Heart left ventricle (tissue), 16 donors: ENCODE results near the gene GNB1. TPM values are rescaled to one million over a fixed set of nuclear protein-coding genes. Genes with fewer than 3 reads are reported as not detected.

Experiments
- ATAC-seq, 4 donors: fragments of 200-7000 bp; cut with Tn5 transposase; one replicate each; pipeline ENCODE4 v1.9.1; 2020 to 2022; ENCODE audit warnings: moderate library complexity in 4 of 4, mild to moderate bottlenecking in 3 of 4, moderate number of reproducible peaks in 1 of 4
- DNase-seq, 5 donors: peaks; one replicate each; pipeline ENCODE4 v3.0.0-alpha.2; 2020
- H3K27ac ChIP-seq, 12 donors: fragments of 200-600 bp; sonication (generic) in 4 of 12; one replicate each; pipeline versions ENCODE4 v1.5.0 to v1.8.0; 2016 to 2022; ENCODE audit warnings: mild to moderate bottlenecking in 2 of 12
- H3K27me3 ChIP-seq, 9 donors: fragments of 200-600 bp; sonication (generic) in 2 of 9; one replicate each; pipeline versions ENCODE4 v1.5.1 to v1.8.0; 2016 to 2022; ENCODE audit warnings: mild to moderate bottlenecking in 3 of 9
- H3K36me3 ChIP-seq, 9 donors: fragments of 200-600 bp; sonication (generic) in 2 of 9; one replicate each; pipeline versions ENCODE4 v1.5.0 to v1.8.0; 2018 to 2022; ENCODE audit warnings: mild to moderate bottlenecking in 2 of 9
- H3K4me1 ChIP-seq, 12 donors: fragments of 200-600 bp; sonication (generic) in 4 of 12; one replicate each; pipeline versions ENCODE4 v1.5.0 to v1.8.0; 2016 to 2022; ENCODE audit warnings: mild to moderate bottlenecking in 3 of 12
- H3K4me3 ChIP-seq, 12 donors: fragments of 200-600 bp; sonication (generic) in 4 of 12; one replicate each; pipeline versions ENCODE4 v1.5.0 to v1.8.0; 2017 to 2022; ENCODE audit warnings: mild to moderate bottlenecking in 9 of 12, moderate library complexity in 4 of 12
- H3K9me3 ChIP-seq, 12 donors: fragments of 200-600 bp; sonication (generic) in 4 of 12; one replicate each; pipeline versions ENCODE4 v1.5.0 to v1.8.0; 2016 to 2022; ENCODE audit warnings: mild to moderate bottlenecking in 1 of 12
- POLR2A ChIP-seq, 2 donors: fragments of 450-650 bp; IDR thresholded peaks; one replicate each; pipeline ENCODE4 v1.6.1; 2017; ENCODE audit warnings: antibody characterized with exemption in 2 of 2, mild to moderate bottlenecking in 2 of 2, moderate library complexity in 2 of 2
- WGBS, 4 donors: extraction: QIAGEN DNeasy Blood & Tissue Kit in 2 of 4; methylation state at CpG; one replicate each; pipeline versions ENCODE4 v1.1.5 to v1.1.7; 2013 to 2018; 5-methylcytosine and 5-hydroxymethylcytosine counted together
- intact Hi-C, 10 donors: fragments of 100-400 bp; cut with DNase I; formaldehyde crosslinking; loops; one replicate each; pipeline versions ENCODE4 v1.11.1 to v1.14.2; 2022
- polyA plus RNA-seq, 2 donors: library from polyadenylated mRNA; stranded (reverse); fragments of 200-250 nt; gene quantifications; one replicate each; pipeline ENCODE4 v1.2.3, GENCODE V29; 2013
- total RNA-seq, 9 donors: library from RNA; depleted of rRNA in 2 of 9; stranded (reverse); fragments of >200 nt in 2 of 9; fragmentation: NEBNext Ultra II Directional in 3 of 9; extraction: Animal tissue kit (Norgen Biotek cat#: 25700) in 3 of 9; gene quantifications; one replicate each; pipeline versions ENCODE4 v1.1.0 to v1.2.4, GENCODE V29; 2016 to 2023
- TF ChIP-seq, protein P1 (sequence below), 12 donors: fragments of 200-600 bp; sonication (generic) in 4 of 12; IDR thresholded peaks; one replicate each; pipeline versions ENCODE4 v1.5.0 to v1.8.0; 2018 to 2022; ENCODE audit warnings: antibody characterized with exemption in 12 of 12, mild to moderate bottlenecking in 5 of 12
- donor health status: ischemic (EF 13 %, LVEDD 7.1; RV severe dilation, severe dysfunction).
- donor health status: healthy with polysubstance abuse.
- donor health status: DM: no; HTN: yes; CAD: no.
- donor health status: DM: no; HTN: no; CAD: no.
- donor health status: ischemic (EF 25% LVEDD 6.9; RV normal size, moderate dysfunction).
- donor health status: ischemic (EF 25% LVEDD 5.7; RV mildly dilated, moderate dysfunction).
- donor health status: healthy.
- donor health status: DM: yes; HTN: yes; CAD: no.
- donor health status: ischemic (EF 35%, LVEDD 5.7; RV mildly dilated, moderate dysfunction).
- donor health status: nonischemic (EF 11% LVEDD 7.7; RV severe dilation, severe dysfunction).
- donor health status: DM: yes; HTN: yes; CAD: no.
- donor health status: PGD.
- donor health status: ischemic (EF 29% LVEDD 5.4; RV normal size, mild dysfunction).
- donor health status: nonischemic (EF 23%, LVEDD 6.1; RV moderate dilation, normal function).

Gene GNB1
- total and polyA plus RNA-seq, 11 donors = 52.9 to 275 (median 172) TPM

- peak in 1 of 5 donors; percentile 9 for DNase-seq
- intact Hi-C loops = loop anchor here in 1 of 10 donors (10.0 kb wide), 1 partner anchor 149 kb away; no protein-coding TSS in a partner anchor
- ATAC-seq = no peak
- Histone ChIP-seq H3K4me1 (peaks cover 0 to 19% (median 10%) of the 10 kb centered on the region in 12 donors), H3K36me3 (peaks cover 0 to 86% (median 74%) of the 10 kb centered on the region in 9 donors), H3K27me3 (no peaks in the 10 kb centered on the region), H3K27ac (no peak overlapping the region), H3K9me3 (no peaks in the 10 kb centered on the region), H3K4me3 (no peak overlapping the region)
- 87 to 97% (median 90%) methylated on average over 11 to 15 of the region's 15 CpGs for WGBS, 4 donors
- TF ChIP-seq, protein P1, sequence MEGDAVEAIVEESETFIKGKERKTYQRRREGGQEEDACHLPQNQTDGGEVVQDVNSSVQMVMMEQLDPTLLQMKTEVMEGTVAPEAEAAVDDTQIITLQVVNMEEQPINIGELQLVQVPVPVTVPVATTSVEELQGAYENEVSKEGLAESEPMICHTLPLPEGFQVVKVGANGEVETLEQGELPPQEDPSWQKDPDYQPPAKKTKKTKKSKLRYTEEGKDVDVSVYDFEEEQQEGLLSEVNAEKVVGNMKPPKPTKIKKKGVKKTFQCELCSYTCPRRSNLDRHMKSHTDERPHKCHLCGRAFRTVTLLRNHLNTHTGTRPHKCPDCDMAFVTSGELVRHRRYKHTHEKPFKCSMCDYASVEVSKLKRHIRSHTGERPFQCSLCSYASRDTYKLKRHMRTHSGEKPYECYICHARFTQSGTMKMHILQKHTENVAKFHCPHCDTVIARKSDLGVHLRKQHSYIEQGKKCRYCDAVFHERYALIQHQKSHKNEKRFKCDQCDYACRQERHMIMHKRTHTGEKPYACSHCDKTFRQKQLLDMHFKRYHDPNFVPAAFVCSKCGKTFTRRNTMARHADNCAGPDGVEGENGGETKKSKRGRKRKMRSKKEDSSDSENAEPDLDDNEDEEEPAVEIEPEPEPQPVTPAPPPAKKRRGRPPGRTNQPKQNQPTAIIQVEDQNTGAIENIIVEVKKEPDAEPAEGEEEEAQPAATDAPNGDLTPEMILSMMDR (IDR thresholded peaks at IDR 0.05) = no peak
- no peak for TF ChIP-seq POLR2A (IDR thresholded peaks at IDR 0.05)
Observed at GRCh38 chr1:1755852-1756251, 135.0 kb downstream of the GNB1 start.

- intact Hi-C loops = loop anchor here in 1 of 10 donors (10.0 kb wide), 1 partner anchor 149 kb away; no protein-coding TSS in a partner anchor
- H3K27ac ChIP-seq = no peak overlapping the region
- H3K4me3 ChIP-seq = no peak overlapping the region
- no peak for TF ChIP-seq POLR2A (IDR thresholded peaks at IDR 0.05)
- TF ChIP-seq, protein P1 (IDR thresholded peaks at IDR 0.05) = no peak
- H3K27me3 ChIP-seq = no peaks in the 10 kb centered on the region
- peaks cover 0 to 82% (median 70%) of the 10 kb centered on the region in 9 donors for H3K36me3 ChIP-seq
- DNase-seq (peak in 1 of 5 donors; percentile 15), ATAC-seq (no peak)
- H3K4me1 ChIP-seq = peaks cover 0 to 19% (median 10%) of the 10 kb centered on the region in 12 donors
- H3K9me3 ChIP-seq = no peaks in the 10 kb centered on the region
- 89 to 95% (median 93%) methylated on average over 17 to 19 of the region's 19 CpGs for WGBS, 4 donors
Observed at GRCh38 chr1:1755426-1755825, 135.5 kb downstream of the GNB1 start.

DNA sequence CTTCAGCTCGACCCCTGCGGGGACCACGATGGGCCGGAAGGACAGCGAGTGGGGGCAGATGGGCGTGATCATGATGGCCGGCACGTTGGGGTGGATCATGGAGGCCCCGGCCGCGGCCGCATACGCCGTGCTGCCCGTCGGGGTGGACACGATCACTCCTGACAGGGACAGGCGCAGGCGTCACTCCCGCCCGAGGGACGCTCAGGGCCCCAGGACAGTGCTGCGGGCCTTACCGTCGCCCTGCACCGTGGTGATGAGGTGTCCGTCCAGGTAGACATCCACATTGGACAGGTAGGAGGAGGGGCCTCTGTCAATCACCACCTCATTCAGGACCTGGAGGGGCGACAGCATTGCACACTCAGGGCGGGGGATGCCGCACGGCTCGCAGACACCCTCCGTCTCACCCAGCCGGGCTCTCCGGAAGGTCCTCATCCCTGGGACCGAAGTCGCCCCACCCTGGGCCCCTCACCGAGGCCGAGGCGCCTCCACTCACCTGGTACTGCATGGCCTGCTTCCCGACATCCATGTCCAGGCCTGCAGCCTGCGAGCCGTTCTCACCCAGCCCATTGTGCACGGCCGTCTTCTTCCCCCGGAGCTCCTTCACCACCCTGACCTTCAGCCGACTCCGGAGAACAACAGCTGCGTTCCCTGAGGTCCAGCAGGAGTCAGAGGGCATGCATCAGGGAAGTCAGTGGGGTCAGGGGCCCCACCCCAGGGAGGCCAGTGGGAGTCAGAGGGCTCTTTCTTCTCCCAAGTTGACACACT is 136.7 kb downstream of the GNB1 start:
- TF ChIP-seq POLR2A (IDR thresholded peaks at IDR 0.05) = no peak
- TF ChIP-seq, protein P1 (IDR thresholded peaks at IDR 0.05) = no peak
- WGBS, 4 donors = 91 to 95% (median 92%) methylated on average over 42 to 49 of the region's 49 CpGs
- no peak overlapping the region for H3K27ac ChIP-seq
- H3K36me3 ChIP-seq = peaks cover 0 to 70% (median 58%) of the 10 kb centered on the region in 9 donors
- ATAC-seq = no peak
- intact Hi-C loops = loop anchor here in 1 of 10 donors (10.0 kb wide), 1 partner anchor 151 kb away; no protein-coding TSS in a partner anchor
- no peak overlapping the region for H3K4me3 ChIP-seq
- peak in 1 of 5 donors; percentile 16 for DNase-seq
- peaks cover 0 to 13% (median 9%) of the 10 kb centered on the region in 12 donors for H3K4me1 ChIP-seq
- H3K27me3 ChIP-seq = no peaks in the 10 kb centered on the region
- no peaks in the 10 kb centered on the region for H3K9me3 ChIP-seq

- Histone ChIP-seq H3K9me3 (no peaks in the 10 kb centered on the region), H3K4me1 (peaks cover 0 to 7% (median 4%) of the 10 kb centered on the region in 12 donors), H3K4me3 (no peak overlapping the region), H3K27me3 (no peaks in the 10 kb centered on the region), H3K27ac (no peak overlapping the region), H3K36me3 (peaks cover 0 to 65% (median 54%) of the 10 kb centered on the region in 9 donors)
- ATAC-seq (no peak), DNase-seq (no peak)
- WGBS, 4 donors = 91 to 96% (median 92%) methylated on average over 12 to 16 of the region's 16 CpGs
- intact Hi-C loops = loop anchor here in 1 of 10 donors (10.0 kb wide), 1 partner anchor 151 kb away; no protein-coding TSS in a partner anchor
- TF ChIP-seq, protein P1 (IDR thresholded peaks at IDR 0.05) = no peak
- TF ChIP-seq POLR2A (IDR thresholded peaks at IDR 0.05) = no peak
Observed at GRCh38 chr1:1753607-1754005, 137.3 kb downstream of the GNB1 start.
